Right kidney (tissue), 9 donors: ENCODE data around the gene CENPE.
"Not testable (repeated sequence)": the region's sequence is repeated elsewhere in the genome, so short reads cannot be mapped to it uniquely, and the experiment has no call there.

Experiments used
- DNase-seq: peaks from one replicate; pipeline ENCODE4 v3.0.0-alpha.2; 2016
- long read RNA-seq, 8 donors: transcript quantifications; one replicate each; lab custom pipeline, GENCODE V29; 2026

The CENPE gene, protein sequence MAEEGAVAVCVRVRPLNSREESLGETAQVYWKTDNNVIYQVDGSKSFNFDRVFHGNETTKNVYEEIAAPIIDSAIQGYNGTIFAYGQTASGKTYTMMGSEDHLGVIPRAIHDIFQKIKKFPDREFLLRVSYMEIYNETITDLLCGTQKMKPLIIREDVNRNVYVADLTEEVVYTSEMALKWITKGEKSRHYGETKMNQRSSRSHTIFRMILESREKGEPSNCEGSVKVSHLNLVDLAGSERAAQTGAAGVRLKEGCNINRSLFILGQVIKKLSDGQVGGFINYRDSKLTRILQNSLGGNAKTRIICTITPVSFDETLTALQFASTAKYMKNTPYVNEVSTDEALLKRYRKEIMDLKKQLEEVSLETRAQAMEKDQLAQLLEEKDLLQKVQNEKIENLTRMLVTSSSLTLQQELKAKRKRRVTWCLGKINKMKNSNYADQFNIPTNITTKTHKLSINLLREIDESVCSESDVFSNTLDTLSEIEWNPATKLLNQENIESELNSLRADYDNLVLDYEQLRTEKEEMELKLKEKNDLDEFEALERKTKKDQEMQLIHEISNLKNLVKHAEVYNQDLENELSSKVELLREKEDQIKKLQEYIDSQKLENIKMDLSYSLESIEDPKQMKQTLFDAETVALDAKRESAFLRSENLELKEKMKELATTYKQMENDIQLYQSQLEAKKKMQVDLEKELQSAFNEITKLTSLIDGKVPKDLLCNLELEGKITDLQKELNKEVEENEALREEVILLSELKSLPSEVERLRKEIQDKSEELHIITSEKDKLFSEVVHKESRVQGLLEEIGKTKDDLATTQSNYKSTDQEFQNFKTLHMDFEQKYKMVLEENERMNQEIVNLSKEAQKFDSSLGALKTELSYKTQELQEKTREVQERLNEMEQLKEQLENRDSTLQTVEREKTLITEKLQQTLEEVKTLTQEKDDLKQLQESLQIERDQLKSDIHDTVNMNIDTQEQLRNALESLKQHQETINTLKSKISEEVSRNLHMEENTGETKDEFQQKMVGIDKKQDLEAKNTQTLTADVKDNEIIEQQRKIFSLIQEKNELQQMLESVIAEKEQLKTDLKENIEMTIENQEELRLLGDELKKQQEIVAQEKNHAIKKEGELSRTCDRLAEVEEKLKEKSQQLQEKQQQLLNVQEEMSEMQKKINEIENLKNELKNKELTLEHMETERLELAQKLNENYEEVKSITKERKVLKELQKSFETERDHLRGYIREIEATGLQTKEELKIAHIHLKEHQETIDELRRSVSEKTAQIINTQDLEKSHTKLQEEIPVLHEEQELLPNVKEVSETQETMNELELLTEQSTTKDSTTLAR (N-terminal part only)
- long read RNA-seq, donor 1: 0 reads
- long read RNA-seq, donor 2: 0 reads
- long read RNA-seq, donor 3: 0 reads
- long read RNA-seq, donor 4: 0 reads
- long read RNA-seq, donor 5: 0 reads
- long read RNA-seq, donor 6: 0 reads
- long read RNA-seq, donor 7: 0 reads
- long read RNA-seq, donor 8: 0 reads

DNA sequence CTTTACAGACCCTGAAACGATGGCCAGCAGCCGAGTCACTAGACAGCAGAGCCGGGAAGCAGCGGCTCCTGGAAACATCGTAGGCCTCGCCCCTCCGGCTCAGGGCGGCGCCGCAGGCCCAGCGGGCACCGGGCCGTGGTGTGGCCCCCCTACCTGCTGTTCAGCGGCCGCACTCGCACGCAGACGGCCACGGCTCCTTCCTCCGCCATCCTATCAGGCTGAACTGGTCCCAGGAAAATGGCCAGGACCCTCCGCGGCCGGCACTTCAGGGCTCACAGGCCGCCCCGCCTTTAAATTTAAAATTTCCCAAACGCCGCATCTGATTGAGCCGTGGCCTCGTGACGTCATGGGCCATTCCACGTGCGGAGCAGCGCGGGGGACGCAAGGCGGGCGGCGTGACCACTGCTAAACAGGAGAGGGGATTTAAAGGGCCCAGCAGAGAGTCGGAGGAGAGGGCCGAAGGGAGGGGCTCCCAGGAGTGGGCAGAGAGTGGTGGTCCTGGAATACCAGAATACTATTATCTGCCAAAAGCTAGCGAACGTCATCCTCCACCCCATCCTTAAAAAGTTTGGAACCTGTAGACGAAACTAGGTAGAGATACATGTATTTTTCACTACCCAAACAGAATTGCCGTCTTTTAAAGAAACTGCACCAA lies at the start of gene CENPE:
Gene CENPE, minus strand, starts transcription at position 233 of the 655 bp plus-strand sequence. Its CDS starts 24 bp downstream, at position 209.
- DNase-seq: peak; percentile 97

DNA sequence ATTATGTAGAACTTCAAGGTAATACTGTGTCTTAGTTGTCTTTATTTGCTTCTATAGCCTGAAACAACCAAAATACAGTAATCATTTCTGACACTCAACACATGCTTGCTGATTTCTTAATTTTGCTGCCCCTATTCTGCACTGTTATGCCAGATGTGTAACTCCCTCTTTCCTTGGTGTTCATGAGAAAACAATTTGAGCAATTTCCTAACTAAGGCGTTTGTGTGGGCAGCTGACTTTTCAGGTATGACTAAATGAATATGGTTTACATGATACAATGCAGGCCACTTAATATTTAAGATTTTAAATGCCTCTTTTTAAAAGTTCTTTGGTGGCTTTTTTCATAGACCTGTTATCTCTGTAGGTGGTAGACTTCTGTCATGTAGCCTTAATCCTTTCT lies 46.1 kb upstream of the CENPE start:
- DNase-seq: no peak

DNA sequence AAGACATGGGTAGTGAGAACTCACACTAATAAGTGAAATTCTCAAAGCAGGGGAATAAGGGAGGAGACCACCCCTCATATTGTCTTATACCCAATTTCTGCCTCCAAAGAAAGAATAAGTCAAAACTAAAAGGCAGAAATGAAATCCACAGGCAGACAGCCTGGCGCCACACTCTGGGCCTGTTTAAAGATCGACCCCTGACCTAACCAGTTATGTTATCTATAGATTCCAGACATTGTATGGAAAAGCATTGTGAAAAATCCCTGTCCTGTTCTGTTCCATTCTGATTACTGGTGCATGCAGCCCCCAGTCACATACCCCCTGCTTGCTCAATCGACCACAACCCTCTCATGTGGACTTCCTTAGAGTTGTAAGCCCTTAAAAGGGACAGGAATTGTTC lies 32.8 kb upstream of the CENPE start:
- DNase-seq: not testable (repeated sequence)

DNA sequence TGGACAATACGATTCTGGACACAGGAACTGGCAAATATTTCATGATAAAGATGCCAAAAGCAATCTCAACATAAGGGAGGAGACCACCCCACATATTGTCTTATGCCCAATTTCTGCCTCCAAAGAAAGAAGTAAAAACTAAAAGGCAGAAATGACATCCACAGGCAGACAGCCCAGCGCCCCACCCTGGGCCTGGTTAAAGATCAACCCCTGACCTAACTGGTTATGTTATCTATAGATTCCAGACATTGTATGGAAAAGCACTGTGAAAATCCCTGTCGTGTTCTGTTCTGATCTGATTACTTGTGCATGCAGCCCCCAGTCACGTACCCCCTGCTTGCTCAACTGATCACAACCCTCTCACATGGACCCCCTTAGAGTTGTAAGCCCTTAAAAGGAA lies 25.4 kb upstream of the CENPE start:
- DNase-seq: not testable (repeated sequence)

DNA sequence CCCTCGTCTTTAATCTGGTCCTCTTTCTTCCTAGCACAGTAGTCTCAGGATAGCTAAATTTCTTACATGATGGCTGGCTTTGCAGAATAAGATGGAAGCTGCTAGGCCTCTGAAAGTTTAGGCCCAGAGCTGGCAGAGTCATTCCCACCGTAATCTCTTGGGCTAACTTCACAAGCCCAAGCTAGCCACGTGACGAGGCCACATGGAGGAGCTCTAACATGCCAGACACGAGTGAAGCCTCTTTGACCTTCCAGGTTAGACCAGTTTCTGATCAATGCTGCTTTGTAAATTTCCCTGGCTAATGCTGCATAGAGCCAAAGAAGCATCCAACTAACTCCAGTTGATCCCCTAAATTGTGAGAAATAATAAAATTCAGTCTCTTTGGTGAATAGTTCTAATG lies 9.5 kb upstream of the CENPE start:
- DNase-seq: no peak

DNA sequence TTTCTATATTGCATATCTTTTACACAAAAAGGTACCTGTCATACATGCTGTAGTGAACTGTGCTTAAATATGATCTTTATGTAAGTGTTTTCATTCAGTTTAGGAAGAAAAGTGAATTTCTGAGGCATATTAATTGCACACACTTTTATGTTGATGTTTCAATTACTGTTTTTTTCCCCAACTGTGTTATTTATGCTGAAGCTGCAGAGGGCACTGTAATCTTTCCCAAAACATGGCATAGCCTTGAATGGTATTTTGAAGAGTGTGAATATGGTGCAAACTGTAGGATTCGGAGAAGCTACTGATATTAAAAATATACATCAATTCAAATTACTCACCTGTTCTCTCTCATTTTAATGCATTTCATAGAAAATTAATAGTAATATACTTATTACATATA lies 6.0 kb upstream of the CENPE start:
- no peak for DNase-seq

DNA sequence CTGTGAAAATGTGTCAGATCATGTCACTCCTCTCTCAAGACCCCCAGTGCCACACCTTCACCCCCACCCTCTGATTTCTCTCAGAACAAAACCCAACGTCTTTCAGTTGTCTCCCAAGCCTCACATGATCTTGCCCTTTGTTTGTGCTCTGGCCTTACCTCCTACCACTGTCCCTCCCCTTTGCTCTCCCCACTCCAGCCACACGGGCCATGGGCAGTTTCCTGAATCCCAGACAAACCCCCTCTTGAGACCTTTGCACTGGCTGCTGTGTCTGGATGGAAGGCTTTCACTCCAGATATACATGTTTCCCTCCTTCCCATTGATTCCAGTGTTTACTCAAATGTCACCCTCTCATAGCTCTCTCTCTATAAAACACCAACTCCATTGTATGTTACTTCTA lies 3.6 kb upstream of the CENPE start:
- DNase-seq: no peak

DNA sequence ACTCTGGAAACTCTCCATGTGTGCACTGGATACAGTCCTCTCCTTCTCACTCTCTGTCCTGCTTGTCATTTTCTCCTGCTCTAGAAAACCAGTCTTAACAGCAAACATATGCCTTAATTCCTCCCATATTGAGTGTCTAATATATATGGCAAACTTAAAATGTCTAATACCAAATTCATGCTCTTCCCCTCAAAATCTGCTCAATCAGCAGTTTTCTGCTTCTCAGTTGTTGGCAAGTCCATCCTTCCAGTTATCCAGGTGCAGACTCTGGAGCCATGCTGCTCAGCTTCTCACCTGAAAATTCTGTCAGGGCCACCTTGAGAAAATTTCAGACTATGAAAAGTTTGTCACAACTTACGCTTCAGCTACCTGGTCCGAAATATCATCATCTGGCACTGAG lies 3.1 kb upstream of the CENPE start:
- no peak for DNase-seq

DNA sequence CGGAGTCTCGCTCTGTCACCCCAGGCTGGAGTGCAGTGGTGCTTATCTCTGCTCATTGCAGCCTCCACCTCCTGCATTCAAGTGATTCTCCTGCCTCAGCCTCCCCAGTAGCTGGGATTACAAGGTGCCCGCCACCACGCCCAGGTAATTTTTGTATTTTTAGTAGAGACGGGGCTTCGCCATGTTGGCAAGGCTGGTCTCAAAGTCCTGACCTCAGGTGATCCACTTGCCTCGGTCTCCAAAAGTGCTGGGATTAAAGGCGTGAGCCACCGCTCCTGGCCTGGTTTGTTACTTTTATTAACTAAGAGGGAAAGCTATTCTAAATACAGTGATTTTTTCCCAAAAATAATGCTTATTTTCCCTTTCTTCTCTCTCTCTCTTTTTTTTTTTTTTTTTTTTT lies 866 bp upstream of the CENPE start:
- DNase-seq: no peak

GRCh38 chr4:103197765-103198110 lies 405 bp downstream of the CENPE start:
- no peak for DNase-seq

DNA sequence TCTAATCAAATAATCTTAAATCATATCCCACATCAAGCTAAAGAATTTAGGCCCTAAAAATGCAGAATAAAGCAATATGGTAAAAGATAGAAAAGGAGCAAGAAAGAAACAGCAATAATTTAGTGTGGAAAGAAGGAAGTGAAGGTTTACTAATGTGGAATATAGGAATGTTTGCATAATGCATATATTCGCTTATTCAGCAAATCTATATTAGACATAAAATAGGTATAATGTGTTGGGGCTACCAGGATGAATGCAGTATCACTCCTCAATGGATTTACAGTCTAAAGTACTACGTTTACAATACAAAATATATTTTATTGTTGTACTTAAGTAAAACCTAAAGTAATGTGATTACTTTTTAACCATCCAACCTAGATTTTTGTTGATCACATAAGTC lies 4.7 kb downstream of the CENPE start:
- DNase-seq: no peak

- no peak for DNase-seq
These were observed 27.1 kb downstream of the CENPE start for GRCh38 chr4:103171006-103171405.

DNA sequence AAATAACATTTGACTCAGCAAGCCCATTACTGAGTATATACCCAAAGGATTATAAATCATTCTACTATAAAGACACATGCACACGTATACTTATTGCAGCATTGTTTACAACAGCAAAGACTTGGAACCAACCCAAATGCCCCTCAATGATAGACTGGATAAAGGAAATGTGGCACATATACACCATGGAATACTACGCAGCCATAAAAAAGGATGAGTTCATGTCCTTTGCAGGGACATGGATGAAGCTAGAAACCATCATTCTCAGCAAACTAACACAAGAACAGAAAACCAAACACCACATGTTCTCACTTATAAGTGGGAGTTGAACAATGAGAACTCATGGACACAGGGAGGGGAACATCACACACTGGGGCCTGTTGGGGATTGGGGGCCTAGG lies 28.4 kb downstream of the CENPE start:
- not testable (repeated sequence) for DNase-seq

GRCh38 chr4:103168993-103169392 lies 29.1 kb downstream of the CENPE start:
- no peak for DNase-seq

DNA sequence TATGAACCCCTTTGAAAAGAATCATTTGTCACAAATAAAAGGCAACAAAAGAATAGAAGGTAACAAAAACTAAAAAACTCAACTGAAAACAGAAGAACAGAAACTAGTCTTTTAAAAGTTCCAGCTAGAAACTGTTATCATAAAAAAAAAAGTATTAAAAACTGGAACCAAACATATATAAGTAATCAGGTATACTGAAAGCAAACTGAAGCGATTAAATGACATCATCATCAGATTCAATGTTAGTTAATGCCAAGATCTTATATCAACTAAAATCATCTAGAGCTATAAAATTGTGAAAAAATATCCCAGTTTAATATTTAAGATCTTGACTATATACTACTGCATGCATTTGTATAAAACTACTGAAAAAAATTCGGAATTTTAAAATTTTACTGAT lies 36.0 kb downstream of the CENPE start:
- no peak for DNase-seq

- no peak for DNase-seq
These were observed 39.4 kb downstream of the CENPE start for GRCh38 chr4:103158760-103159159.

DNA sequence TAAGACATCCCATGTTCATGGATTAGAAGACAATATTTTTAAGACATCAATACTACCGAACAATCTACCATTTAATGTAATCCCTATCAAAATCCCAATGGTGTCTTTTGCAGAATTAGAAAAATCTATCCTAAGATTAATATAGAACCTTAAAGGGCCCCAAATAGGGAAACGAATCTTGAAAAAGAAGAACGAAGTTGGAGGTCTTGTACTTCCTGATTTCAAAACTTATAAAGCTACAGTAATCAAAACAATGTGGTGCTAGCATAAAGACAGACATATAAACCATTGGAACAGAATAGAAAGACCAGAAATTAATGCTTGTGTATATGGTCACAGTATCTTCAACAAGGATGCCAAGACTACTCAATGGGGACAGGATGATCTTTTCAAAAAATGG lies 42.0 kb downstream of the CENPE start:
- DNase-seq: no peak

- DNase-seq: no peak
These were observed 45.8 kb downstream of the CENPE start for GRCh38 chr4:103152381-103152780.

GRCh38 chr4:103150677-103151076 lies 47.5 kb downstream of the CENPE start:
- DNase-seq: no peak

DNA sequence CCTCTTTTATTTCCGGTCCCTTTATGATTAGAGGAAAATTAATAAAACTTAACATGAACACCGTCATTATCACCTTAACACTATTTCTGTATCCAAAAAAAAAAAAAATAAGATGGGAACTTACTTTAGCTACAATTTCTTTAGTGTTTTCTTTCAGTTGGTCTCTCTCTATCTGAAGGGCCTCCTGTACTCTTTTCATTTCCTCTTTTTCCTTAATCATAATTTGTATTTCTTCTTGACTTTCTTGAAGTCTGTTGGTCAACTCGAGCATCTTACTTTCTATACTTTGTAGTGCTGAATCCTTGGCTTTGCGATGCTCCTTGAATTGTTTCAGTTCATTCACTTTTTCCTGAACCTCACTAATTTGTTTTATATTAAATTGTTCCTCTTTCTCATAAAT lies 53.2 kb downstream of the CENPE start:
- DNase-seq: no peak

DNA sequence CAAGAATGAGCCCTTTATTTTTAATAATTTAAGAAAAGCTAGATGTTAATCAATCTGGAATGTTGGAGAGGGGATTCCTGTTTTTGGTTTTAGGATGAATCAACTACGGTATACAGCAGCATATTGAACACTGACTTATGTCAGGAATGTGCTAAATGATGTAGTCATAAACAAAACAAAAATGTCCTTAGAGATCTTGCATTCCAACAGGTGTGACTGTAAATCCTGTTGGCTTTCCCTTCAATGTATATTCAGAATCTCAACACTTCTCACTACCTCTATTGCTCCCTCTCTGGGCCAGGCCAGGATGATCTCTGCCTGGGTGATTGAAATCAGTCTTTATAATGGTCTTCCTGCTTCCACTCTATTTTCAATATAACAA lies 60.7 kb downstream of the CENPE start:
- no peak for DNase-seq
